Mesenchymal stem cell (in vitro differentiated cells and primary cell): ENCODE data around the gene SAFB.

Experiments used
- DNase-seq: peaks from one replicate; pipeline ENCODE4 v3.0.0-alpha.2; 2013
- H2AFZ ChIP-seq: one replicate; pipeline ENCODE4 v1.6.1; 2013; ENCODE audit warnings: low read depth, mild to moderate bottlenecking, control low read depth, inconsistent platforms, low read length, moderate library complexity
- H2AK5ac ChIP-seq: 2 replicates; pipeline ENCODE4 v1.6.1; 2013; ENCODE audit warnings: low read length, moderate library complexity, mild to moderate bottlenecking, inconsistent platforms; ENCODE audit not compliant: severe bottlenecking
- H2BK120ac ChIP-seq: one replicate; pipeline ENCODE4 v1.6.1; 2013; ENCODE audit warnings: low read depth, mild to moderate bottlenecking, inconsistent platforms, low read length, moderate library complexity
- H2BK12ac ChIP-seq, 2 experiments: one replicate each; pipeline ENCODE4 v1.6.1; 2013; ENCODE audit warnings: inconsistent platforms in 2 of 2, low read length in 2 of 2, mild to moderate bottlenecking in 2 of 2, moderate library complexity in 2 of 2, control low read depth in 1 of 2
- H2BK15ac ChIP-seq: one replicate; pipeline ENCODE4 v1.6.1; 2013; ENCODE audit warnings: mild to moderate bottlenecking, low read depth, inconsistent platforms; ENCODE audit not compliant: poor library complexity, severe bottlenecking
- H2BK5ac ChIP-seq: 2 replicates; pipeline ENCODE4 v1.6.1; 2013; ENCODE audit warnings: low read depth, mild to moderate bottlenecking, low read length, control low read depth, inconsistent platforms; ENCODE audit not compliant: poor library complexity, severe bottlenecking
- H3K14ac ChIP-seq, 2 experiments: one replicate each; pipeline ENCODE4 v1.6.1; 2013; ENCODE audit warnings: inconsistent platforms in 2 of 2, low read length in 2 of 2, control low read depth in 1 of 2, mild to moderate bottlenecking in 1 of 2, moderate library complexity in 1 of 2
- H3K18ac ChIP-seq, 2 experiments: one replicate each; pipeline ENCODE4 v1.6.1; 2013; ENCODE audit warnings: inconsistent platforms in 2 of 2, low read length in 2 of 2, control low read depth in 1 of 2, low read depth in 1 of 2, mild to moderate bottlenecking in 1 of 2
- H3K23ac ChIP-seq, 2 experiments: one replicate each; pipeline ENCODE4 v1.6.1; 2013; ENCODE audit warnings: inconsistent platforms in 2 of 2, low read length in 2 of 2, mild to moderate bottlenecking in 2 of 2, moderate library complexity in 2 of 2, control low read depth in 1 of 2
- H3K27ac ChIP-seq: 2 replicates; pipeline ENCODE4 v1.5.1; 2013; ENCODE audit warnings: mild to moderate bottlenecking, moderate library complexity, low read length, control low read depth, inconsistent platforms; ENCODE audit not compliant: poor library complexity, severe bottlenecking
- H3K27me3 ChIP-seq, 2 experiments: 2 replicates each; pipeline versions ENCODE4 v1.6.1 to v1.7.0; 2013; ENCODE audit warnings: low read length in 2 of 2, mild to moderate bottlenecking in 2 of 2, moderate library complexity in 2 of 2, control low read depth in 1 of 2, inconsistent platforms in 1 of 2; ENCODE audit not compliant: control insufficient read depth in 1 of 2, insufficient read depth in 1 of 2
- H3K36me3 ChIP-seq, 2 experiments: 2 replicates each; pipeline versions ENCODE4 v1.6.1 to v1.7.0; 2013; ENCODE audit warnings: low read length in 2 of 2, control low read depth in 1 of 2, inconsistent platforms in 1 of 2, low read depth in 1 of 2, mild to moderate bottlenecking in 1 of 2; ENCODE audit not compliant: insufficient read depth in 2 of 2, control insufficient read depth in 1 of 2
- H3K4ac ChIP-seq, 2 experiments: one replicate each; pipeline ENCODE4 v1.6.1; 2013; ENCODE audit warnings: inconsistent platforms in 2 of 2, low read length in 2 of 2, mild to moderate bottlenecking in 2 of 2, moderate library complexity in 2 of 2, control low read depth in 1 of 2, low read depth in 1 of 2
- H3K4me1 ChIP-seq: 2 replicates; pipeline ENCODE4 v1.6.1; 2013; ENCODE audit warnings: low read depth, low read length, control low read depth; ENCODE audit not compliant: control insufficient read depth, insufficient read depth
- H3K4me2 ChIP-seq: 2 replicates; pipeline ENCODE4 v1.6.1; 2013; ENCODE audit warnings: low read length, mild to moderate bottlenecking, inconsistent platforms; ENCODE audit not compliant: poor library complexity, severe bottlenecking
- H3K4me3 ChIP-seq, 2 experiments: 2 replicates each; pipeline versions ENCODE4 v1.5.1 to v1.7.0; 2013; ENCODE audit warnings: low read length in 2 of 2, mild to moderate bottlenecking in 2 of 2, control low read depth in 1 of 2, low read depth in 1 of 2; ENCODE audit not compliant: insufficient read depth in 1 of 2
- H3K79me1 ChIP-seq: replicated peaks from 2 replicates; pipeline ENCODE4 v1.6.1; 2013; ENCODE audit warnings: mild to moderate bottlenecking, control low read depth, low read length, inconsistent platforms; ENCODE audit not compliant: poor library complexity, severe bottlenecking
- H3K9ac ChIP-seq: 2 replicates; pipeline ENCODE4 v1.7.0; 2013; ENCODE audit warnings: mild to moderate bottlenecking, low read length, moderate library complexity
- H3K9me3 ChIP-seq: 2 replicates; pipeline ENCODE4 v1.7.0; 2013; ENCODE audit warnings: mild to moderate bottlenecking, low read length; ENCODE audit not compliant: control insufficient read depth
- H4K8ac ChIP-seq: one replicate; pipeline ENCODE4 v1.6.1; 2013; ENCODE audit warnings: inconsistent platforms, mild to moderate bottlenecking, low read length, moderate library complexity
- H4K91ac ChIP-seq: one replicate; pipeline ENCODE4 v1.6.1; 2013; ENCODE audit warnings: mild to moderate bottlenecking, low read length, inconsistent platforms
- WGBS: methylation state at CpG from one replicate; pipeline ENCODE4 v1.1.7; 2013; ENCODE audit warnings: mixed read lengths; 5-methylcytosine and 5-hydroxymethylcytosine counted together

Gene SAFB

DNA sequence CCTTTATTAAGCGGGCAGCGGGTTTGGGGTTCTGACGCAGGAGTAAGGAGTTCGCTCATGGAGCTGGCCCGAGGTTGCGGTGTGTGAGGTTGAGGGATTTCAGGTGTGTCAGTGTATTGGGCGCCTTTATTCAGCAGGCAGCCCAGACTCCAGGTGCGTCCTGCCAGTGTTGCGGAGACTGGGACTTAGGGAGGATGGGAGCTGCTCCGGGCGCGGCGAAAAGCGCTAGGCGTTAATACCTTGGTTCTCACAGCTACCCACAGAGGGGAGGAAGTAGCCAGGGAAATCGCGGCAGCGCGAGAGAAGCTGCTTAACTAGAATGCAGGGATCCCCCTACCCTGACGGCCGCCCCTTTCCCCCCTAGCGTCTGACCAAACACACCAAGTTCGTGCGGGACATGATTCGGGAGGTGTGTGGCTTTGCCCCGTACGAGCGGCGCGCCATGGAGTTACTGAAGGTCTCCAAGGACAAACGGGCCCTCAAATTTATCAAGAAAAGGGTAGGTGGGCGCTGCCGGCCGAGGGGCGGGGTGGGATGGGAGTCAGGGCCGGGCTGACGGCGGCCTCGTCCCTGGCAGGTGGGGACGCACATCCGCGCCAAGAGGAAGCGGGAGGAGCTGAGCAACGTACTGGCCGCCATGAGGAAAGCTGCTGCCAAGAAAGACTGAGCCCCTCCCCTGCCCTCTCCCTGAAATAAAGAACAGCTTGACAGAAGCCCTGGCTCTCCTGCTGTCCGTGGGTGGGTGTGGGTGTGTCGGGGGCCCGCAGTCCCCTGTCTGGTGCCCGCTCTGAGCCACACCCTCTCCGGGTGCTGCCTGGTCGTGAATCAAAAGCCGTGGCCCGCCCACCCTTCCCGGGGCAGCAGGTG is 68.3 kb downstream of the SAFB start:
- Histone ChIP-seq H3K18ac (peak overlapping the region; percentile 62 to 69), H3K4me2 (peak overlapping the region; percentile 70), H2BK15ac (no peak overlapping the region), H2BK120ac (no peak overlapping the region), H2BK5ac (no peak overlapping the region), H4K91ac (no peak overlapping the region), H3K4me3 (peak overlapping the region; percentile 85 to 89), H2BK12ac (no peak overlapping the region), H3K9me3 (no peaks in the 10 kb centered on the region), H2AFZ (no peak overlapping the region), H3K36me3 (peaks cover 45 to 59% of the 10 kb centered on the region in 2 experiments), H3K23ac (no peak overlapping the region), H3K4me1 (peaks cover 32% of the 10 kb centered on the region), H2AK5ac (no peak overlapping the region), H3K79me1 (no peaks in the 10 kb centered on the region), H4K8ac (no peak overlapping the region), H3K9ac (peak overlapping the region; percentile 92), H3K14ac (peak overlapping the region in 1 of 2 experiments; percentile 74), H3K4ac (peak overlapping the region in 1 of 2 experiments; percentile 94), H3K27me3 (no peaks in the 10 kb centered on the region), H3K27ac (peak overlapping the region; percentile 94)
- DNase-seq = peak; percentile 47
- 8% methylated on average over 43 of the region's 54 CpGs for WGBS

GRCh38 chr19:5691822-5692722 is 69.2 kb downstream of the SAFB start:
- Histone ChIP-seq H2BK12ac (no peak overlapping the region), H2BK120ac (no peak overlapping the region), H3K9ac (peak overlapping the region; percentile 92), H2BK15ac (no peak overlapping the region), H3K4me3 (peak overlapping the region; percentile 11 to 89), H2AFZ (no peak overlapping the region), H4K8ac (no peak overlapping the region), H2AK5ac (no peak overlapping the region), H3K4me1 (peaks cover 28% of the 10 kb centered on the region), H3K79me1 (no peaks in the 10 kb centered on the region), H3K18ac (no peak overlapping the region), H3K4ac (no peak overlapping the region), H3K4me2 (peak overlapping the region; percentile 70), H4K91ac (no peak overlapping the region), H3K14ac (peak overlapping the region in 1 of 2 experiments; percentile 12), H3K27ac (no peak overlapping the region), H2BK5ac (no peak overlapping the region), H3K27me3 (no peaks in the 10 kb centered on the region), H3K9me3 (no peaks in the 10 kb centered on the region), H3K23ac (no peak overlapping the region), H3K36me3 (peaks cover 54 to 68% of the 10 kb centered on the region in 2 experiments)
- peak; percentile 27 for DNase-seq
- 80% methylated on average over 42 of the region's 42 CpGs for WGBS

- Histone ChIP-seq H2BK12ac (no peak overlapping the region), H3K4me1 (peaks cover 24% of the 10 kb centered on the region), H3K27me3 (no peaks in the 10 kb centered on the region), H3K9me3 (no peaks in the 10 kb centered on the region), H3K14ac (no peak overlapping the region), H3K36me3 (peaks cover 56 to 70% of the 10 kb centered on the region in 2 experiments), H3K4ac (no peak overlapping the region), H4K8ac (peak overlapping the region; percentile 14), H3K18ac (no peak overlapping the region), H2BK5ac (no peak overlapping the region), H3K4me3 (no peak overlapping the region), H2BK15ac (no peak overlapping the region), H2AK5ac (no peak overlapping the region), H3K79me1 (peaks cover 2% of the 10 kb centered on the region), H4K91ac (no peak overlapping the region), H3K4me2 (no peak overlapping the region), H2AFZ (no peak overlapping the region), H2BK120ac (no peak overlapping the region), H3K23ac (no peak overlapping the region), H3K9ac (peak overlapping the region; percentile 92), H3K27ac (no peak overlapping the region)
- DNase-seq = peak; percentile 16
- WGBS = 92% methylated on average over 7 of the region's 7 CpGs
Observed at GRCh38 chr19:5692723-5693194, 69.9 kb downstream of the SAFB start.
